ENCODE results near the gene GJC1.

The GJC1 gene

GRCh38 chr17:44797802-44798201 is 32.3 kb downstream of the GJC1 start:
- no peak for DNase-seq

GRCh38 chr17:44796731-44797130 is 33.4 kb downstream of the GJC1 start:
- no peak for DNase-seq

- no peak for DNase-seq
Measured at GRCh38 chr17:44795928-44796327, 34.2 kb downstream of the GJC1 start.

GRCh38 chr17:44795421-44795820 is 34.7 kb downstream of the GJC1 start:
- DNase-seq, result no peak

- DNase-seq, result no peak
Measured at GRCh38 chr17:44794851-44795413, 35.2 kb downstream of the GJC1 start.

GRCh38 chr17:44793885-44794842 is 35.9 kb downstream of the GJC1 start:
- DNase-seq, result no peak

- no peak for DNase-seq
Measured at GRCh38 chr17:44792276-44792675, 37.8 kb downstream of the GJC1 start.

GRCh38 chr17:44788139-44788538 is 41.9 kb downstream of the GJC1 start:
- no peak for DNase-seq

GRCh38 chr17:44787271-44787940 is 42.7 kb downstream of the GJC1 start:
- DNase-seq, result no peak

GRCh38 chr17:44786551-44787081 is 43.5 kb downstream of the GJC1 start:
- DNase-seq, result no peak

GRCh38 chr17:44785921-44786320 is 44.2 kb downstream of the GJC1 start:
- no peak for DNase-seq

GRCh38 chr17:44782326-44782850 is 47.7 kb downstream of the GJC1 start:
- no peak for DNase-seq

- no peak for DNase-seq
Measured at GRCh38 chr17:44781551-44782325, 48.3 kb downstream of the GJC1 start.

- DNase-seq, result no peak
Measured at GRCh38 chr17:44780845-44781480, 49.1 kb downstream of the GJC1 start.

GRCh38 chr17:44780161-44780560 is 49.9 kb downstream of the GJC1 start:
- no peak for DNase-seq

GRCh38 chr17:44779211-44780025 is 50.7 kb downstream of the GJC1 start:
- peak; percentile 83 for DNase-seq

GRCh38 chr17:44778656-44779210 is 51.4 kb downstream of the GJC1 start:
- DNase-seq, result no peak

- DNase-seq, result no peak
Measured at GRCh38 chr17:44777394-44778348, 52.4 kb downstream of the GJC1 start.

- DNase-seq, result no peak
Measured at GRCh38 chr17:44776628-44777393, 53.3 kb downstream of the GJC1 start.
